Activated CD8-positive, alpha-beta memory T cell treated with anti-CD3 and anti-CD28 coated beads for 1 hour (primary cell): Measurements from ENCODE around the gene TRPT1.
A peak's percentile ranks its signal among the peaks of the same experiment; 100 is the strongest.

Source experiments
- DNase-seq, 2 donors: peaks; one replicate each; pipeline ENCODE4 v3.0.0-alpha.2; 2020; ENCODE audit warnings: low read depth in 1 of 2; ENCODE audit errors: extremely low read depth in 1 of 2

TRPT1 gene, protein sequence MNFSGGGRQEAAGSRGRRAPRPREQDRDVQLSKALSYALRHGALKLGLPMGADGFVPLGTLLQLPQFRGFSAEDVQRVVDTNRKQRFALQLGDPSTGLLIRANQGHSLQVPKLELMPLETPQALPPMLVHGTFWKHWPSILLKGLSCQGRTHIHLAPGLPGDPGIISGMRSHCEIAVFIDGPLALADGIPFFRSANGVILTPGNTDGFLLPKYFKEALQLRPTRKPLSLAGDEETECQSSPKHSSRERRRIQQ

GRCh38 chr11:64225608-64226506 lies at the start of gene TRPT1, which contains the start of gene NUDT22:
TRPT1 (minus strand) TSS chr11:64226186; CDS start chr11:64225860, 326 bp downstream.
NUDT22 (plus strand) TSS chr11:64226274; CDS start chr11:64226653, 379 bp downstream.
- peak; percentile 71 to 89 for DNase-seq

GRCh38 chr11:64275031-64275800 lies 49.2 kb upstream of the TRPT1 start:
- no peak for DNase-seq

GRCh38 chr11:64269540-64270220 lies 43.7 kb upstream of the TRPT1 start:
- DNase-seq, result peak; percentile 90 to 95

- no peak for DNase-seq
Observed at GRCh38 chr11:64268893-64269539, 43.0 kb upstream of the TRPT1 start.

DNA sequence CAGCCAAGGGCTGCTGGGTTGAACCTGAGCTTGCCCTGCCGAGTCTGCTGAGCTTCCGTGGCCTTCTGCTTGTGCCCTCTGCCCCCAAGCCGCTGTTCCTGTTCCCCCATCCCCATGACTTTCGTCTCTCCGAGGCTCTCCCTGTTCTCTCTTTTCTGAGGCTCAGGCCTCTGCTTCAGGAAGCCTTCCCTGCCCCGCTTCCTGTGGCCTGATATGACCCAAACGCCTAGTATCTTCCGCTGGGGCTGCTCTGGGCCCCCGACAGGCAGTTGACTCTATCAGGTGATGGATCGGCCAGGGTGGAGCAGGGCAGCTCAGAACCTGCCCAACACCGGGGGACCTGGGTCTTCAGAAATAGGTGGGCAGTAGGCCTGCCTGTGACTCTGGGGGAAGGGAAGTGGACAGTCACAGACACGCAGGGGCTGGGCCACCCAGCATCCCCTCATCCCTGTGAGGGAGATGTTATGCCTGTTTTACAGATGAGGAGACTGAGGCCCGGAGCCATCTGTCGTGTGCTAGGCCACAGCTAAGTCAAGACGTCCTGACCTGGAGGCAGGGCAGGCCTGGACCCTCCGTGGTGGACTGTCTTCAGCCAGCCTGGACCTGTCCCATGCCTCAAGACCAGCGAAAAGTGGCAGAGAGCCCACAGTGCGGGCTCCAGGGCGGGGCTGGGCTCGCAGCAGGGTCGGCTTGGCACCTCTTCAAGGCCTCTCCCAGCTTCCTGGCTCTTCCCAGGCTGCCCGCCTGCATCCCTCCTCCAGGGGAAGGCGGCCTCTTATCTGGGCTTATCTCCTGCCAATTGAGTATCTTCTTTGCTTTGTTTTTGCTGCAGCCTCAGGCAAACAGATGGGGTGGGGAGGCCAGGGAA lies 42.3 kb upstream of the TRPT1 start:
- no peak for DNase-seq

GRCh38 chr11:64267207-64267945 lies 41.4 kb upstream of the TRPT1 start:
- no peak for DNase-seq

DNA sequence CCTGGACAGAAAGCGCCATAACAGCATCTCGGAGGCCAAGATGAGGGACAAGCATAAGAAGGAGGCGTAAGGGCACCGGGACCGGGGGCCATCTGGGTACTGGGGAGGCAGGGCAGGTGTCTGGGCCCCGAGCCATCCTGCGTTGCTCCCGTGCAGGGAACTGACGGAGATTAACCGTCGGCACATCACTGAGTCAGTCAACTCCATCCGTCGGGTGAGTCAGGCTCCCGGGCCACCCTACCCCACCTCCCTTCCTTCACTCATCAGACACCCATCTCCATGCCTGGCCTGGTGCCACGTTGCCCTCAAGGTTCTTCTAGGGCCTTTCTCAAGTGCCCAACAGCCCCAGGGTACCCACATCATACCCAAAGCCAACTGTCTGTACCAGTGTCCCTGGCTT lies 40.4 kb upstream of the TRPT1 start:
- no peak for DNase-seq

DNA sequence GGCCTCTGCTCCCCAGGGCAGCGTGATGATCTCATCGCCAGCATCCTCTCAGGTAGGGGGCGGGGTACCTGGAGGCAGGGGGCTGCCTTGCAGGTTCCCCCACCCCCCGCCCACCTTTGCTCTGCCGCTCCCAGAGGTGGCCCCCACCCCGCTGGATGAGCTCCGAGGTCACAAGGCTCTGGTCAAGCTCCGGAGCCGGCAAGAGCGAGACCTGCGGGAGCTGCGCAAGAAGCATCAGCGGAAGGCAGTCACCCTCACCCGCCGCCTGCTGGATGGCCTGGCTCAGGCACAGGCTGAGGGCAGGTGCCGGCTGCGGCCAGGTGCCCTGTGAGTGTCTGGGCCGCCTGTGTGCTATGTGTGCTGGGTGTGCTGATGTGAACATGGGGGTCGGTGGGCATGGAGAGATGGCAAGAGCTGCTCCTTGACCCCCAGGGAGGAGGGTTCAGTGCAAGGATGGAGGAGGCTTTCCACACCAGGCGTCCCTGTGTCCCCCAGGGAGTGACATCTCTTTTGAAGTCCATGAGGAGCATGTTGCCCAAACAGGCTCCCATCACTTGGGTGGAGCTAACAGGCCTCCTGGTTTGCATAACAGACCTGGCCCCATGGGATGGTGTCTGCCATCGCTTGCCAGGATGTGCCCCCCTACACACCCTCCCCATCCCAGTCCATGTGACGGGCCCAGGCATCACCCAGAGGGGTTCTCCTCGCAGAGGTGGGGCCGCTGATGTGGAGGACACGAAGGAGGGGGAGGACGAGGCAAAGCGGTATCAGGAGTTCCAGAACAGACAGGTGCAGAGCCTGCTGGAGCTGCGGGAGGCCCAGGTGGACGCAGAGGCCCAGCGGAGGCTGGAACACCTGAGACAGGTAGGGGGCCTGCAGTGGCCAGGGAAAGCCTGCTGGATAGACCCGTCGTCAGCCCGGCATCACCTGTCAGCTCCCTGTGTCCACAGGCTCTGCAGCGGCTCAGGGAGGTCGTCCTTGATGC lies 39.5 kb upstream of the TRPT1 start:
- no peak for DNase-seq

- no peak for DNase-seq
Observed at GRCh38 chr11:64264371-64264852, 38.4 kb upstream of the TRPT1 start.

GRCh38 chr11:64263947-64264317 lies 37.9 kb upstream of the TRPT1 start:
- DNase-seq, result no peak

- DNase-seq, result no peak
Observed at GRCh38 chr11:64263021-64263946, 37.3 kb upstream of the TRPT1 start.

- no peak for DNase-seq
Observed at GRCh38 chr11:64262271-64263002, 36.5 kb upstream of the TRPT1 start.

DNA sequence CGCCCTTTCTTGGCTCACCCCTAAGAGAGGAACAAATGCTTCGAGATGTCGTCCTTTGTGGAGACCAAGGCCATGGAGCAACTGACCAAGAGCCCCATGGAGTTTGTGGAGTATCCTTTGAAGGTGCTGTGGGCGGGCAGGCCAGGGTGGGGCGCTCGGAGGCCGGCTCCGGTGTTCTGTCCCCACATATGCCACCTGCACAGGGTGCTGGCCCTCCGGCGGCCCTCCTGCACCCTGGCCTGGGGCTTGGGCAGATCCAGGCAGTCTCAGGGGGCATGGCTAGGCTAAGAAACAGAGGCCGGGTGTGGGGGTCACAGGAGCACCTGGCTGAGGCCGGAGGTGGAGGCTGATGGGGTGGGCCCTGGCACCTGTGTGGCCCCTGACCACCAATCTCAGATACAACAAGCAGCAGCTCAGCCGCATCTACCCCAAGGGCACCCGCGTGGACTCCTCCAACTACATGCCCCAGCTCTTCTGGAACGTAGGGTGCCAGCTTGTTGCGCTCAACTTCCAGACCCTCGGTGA lies 35.6 kb upstream of the TRPT1 start:
- no peak for DNase-seq

DNA sequence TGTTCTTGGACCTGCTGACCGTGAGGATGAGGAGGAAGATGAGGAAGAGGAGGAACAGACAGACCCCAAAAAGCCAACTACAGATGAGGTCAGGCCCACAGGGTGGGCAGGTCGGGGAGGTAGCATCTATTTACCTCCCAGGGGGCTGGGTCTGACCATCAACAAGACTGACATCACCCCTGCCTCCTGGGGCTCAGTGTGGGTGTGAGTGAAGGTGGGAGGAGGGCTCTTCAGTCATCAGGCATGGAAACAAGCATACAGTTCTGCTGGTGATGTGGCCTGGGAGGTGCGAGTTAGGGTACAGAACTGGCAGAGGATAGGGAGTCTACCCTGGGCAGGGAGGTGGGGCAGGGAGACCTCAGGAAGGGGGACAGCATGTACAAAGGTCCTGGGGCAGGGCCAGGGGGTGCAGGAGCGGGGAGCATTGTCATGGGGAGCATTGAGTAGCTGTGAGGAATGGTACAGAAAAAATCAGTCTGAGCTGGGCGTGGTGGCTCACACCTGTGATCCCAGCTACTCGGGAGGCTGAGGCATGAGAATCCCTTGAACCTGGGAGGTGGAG lies 34.2 kb upstream of the TRPT1 start:
- no peak for DNase-seq

- DNase-seq, result no peak
Observed at GRCh38 chr11:64259533-64260067, 33.6 kb upstream of the TRPT1 start.
